Effector CD4-positive, alpha-beta T cell (primary cell): ENCODE results near the gene UBR4.
"Not testable (repeated sequence)": the region's sequence is repeated elsewhere in the genome, so short reads cannot be mapped to it uniquely, and the experiment has no call there.

Experiments used
- DNase-seq: peaks from one replicate; pipeline ENCODE4 v3.0.0-alpha.2; 2020
- total RNA-seq: gene quantifications from one replicate; lab custom pipeline; 2026; lab: John Stamatoyannopoulos, UW

Gene UBR4
- 475 reads per million, percentile 98 among the genes with 10 or more reads in this experiment for total RNA-seq

DNA sequence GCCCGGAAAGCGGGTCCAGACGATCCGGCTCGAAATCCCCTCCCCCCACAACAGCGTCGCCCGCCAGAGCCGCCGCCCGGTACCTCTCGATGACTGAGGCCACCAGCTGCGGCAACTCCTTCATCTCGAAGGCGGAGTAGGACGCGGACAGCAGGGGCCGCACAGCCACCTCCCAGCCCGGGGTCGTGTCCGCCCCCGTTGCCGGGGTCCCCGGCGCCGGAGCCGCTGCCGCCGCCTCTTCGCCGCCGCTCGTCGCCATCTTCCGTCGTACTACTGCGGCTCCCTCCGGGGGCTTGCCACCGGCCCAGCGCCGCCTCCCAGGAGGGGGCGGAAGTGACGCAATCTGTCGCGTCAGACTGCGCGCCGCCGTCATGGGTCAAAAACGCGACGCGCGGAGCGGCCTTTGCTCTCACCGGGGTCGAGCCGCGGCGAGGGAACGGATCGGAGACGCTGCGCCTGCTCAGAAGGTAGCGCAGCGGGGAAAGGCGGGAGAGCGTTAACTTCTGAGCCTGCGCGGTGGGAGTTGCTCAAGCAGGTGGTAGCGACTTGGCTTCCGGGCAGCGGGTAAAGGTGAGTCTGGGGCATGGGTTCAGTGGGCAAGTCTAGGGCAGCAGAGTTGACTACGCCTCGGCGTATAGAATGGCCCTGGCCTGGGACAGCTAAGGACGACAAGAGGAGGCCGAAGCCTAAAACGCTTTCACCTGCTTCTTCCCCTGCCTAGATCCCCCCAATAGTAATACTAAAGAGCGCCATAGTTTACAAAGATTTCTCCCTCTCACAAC, at the start of gene UBR4:
TSS of gene UBR4 (minus strand) at position 277 of the 782 bp plus-strand sequence. CDS start at position 259, 18 bp downstream.
- DNase-seq = peak; percentile 97

- no peak for DNase-seq
Measured at GRCh38 chr1:19258353-19258752, 48.3 kb upstream of the UBR4 start.

GRCh38 chr1:19257178-19257914, 47.3 kb upstream of the UBR4 start:
- no peak for DNase-seq

DNA sequence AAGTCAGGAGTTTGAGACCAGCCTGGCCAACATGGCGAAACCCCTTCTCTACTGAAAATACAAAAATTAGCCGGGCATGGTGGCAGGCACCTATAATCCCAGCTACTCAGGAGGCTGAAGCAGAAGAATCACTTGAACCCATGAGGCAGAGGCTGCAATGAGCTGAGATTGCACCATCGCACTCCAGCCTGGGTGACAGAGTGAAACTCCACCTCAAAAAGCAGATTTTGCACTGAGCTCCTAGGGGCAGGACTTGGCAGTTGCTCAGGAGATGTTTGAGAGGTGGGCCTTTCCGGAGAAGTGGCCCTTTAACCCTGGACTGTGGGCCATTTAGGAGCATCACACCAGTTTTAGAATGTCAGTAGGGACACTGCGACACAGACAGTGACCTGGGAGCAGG, 46.2 kb upstream of the UBR4 start:
- not testable (repeated sequence) for DNase-seq

- no peak for DNase-seq
Measured at GRCh38 chr1:19255288-19255687, 45.2 kb upstream of the UBR4 start.

DNA sequence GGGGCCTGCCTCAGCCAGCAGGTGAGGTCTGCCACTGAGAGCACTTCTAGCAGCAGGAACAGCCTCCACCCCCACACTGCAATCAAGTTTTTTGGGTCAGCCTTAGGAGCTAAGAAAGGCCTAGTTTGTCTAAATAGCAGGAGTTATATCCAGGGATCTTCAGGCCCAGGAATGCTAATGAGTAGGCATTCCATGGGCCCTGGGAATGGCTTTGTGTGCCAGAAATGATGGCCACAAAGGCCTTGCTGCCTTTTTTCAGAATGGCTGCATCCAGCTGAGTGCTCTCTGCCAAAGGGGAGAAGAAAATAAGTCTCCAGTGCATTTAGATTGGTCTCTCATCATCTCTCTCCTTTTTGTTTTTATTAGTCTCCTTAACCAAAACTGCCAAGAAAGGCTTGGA, 44.4 kb upstream of the UBR4 start:
- no peak for DNase-seq

GRCh38 chr1:19251305-19252196, 41.5 kb upstream of the UBR4 start, which contains the start of the genes EMC1 and MRTO4:
EMC1 (minus strand) TSS chr1:19251524; CDS start chr1:19251509, 15 bp downstream.
MRTO4 (plus strand) TSS chr1:19251805; CDS start chr1:19251836, 31 bp downstream.
- DNase-seq = peak; percentile 90

DNA sequence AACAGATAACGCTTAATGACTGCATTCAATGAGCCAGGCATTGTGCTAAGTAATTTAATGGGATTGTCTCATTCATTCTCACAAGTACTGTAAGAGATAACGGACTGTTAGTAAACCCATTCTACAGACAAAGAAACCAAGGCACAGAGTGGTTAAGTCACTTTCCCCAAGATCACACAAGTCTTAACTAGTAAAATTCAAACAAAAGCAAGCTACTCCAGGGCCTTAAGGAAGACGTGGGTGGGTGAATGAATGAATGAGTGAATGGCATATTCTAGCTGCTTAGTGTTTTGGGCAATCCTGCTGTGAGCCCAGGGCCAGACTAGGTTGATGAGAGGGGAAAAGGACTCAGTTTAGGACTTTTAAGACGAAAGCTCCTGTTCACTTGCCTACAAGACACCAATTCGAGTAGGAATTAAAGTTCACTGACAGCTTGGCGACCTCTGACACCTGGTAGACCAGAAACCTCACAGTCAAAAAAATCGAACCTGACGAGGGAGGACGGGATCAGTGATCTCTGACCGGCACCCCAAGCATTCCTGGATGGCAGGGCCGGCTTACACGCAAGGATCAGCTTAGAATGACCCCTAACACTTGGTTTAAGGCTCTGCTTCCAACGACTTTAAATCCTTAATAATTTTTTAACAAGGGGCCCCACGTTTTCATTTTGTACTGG, 40.7 kb upstream of the UBR4 start:
- no peak for DNase-seq

- DNase-seq = peak; percentile 66
Measured at GRCh38 chr1:19240673-19241538, 30.8 kb upstream of the UBR4 start.

GRCh38 chr1:19239876-19240275, 29.8 kb upstream of the UBR4 start:
- DNase-seq = no peak

DNA sequence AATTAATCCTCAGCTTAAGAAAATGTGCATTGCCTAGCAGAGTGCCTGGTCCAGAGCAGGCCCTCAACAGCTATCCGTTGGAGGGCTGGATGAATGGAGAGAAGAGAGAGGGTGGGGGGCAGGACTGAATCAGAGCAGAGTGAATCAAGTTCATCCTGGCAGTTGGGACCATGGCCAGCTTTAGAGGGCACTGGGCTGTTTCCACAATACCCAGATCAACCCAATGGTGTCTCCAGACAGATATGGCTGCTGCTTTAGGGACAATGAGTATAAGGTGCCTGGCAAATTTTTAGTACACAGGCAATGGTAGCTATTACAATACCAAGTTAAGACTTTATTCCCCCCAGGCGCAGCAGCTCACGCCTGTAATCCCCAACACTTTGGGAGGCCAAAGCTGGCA, 24.2 kb upstream of the UBR4 start:
- no peak for DNase-seq

- no peak for DNase-seq
Measured at GRCh38 chr1:19232524-19232846, 22.4 kb upstream of the UBR4 start.

GRCh38 chr1:19231736-19232523, 21.9 kb upstream of the UBR4 start:
- not testable (repeated sequence) for DNase-seq

GRCh38 chr1:19229828-19230325, 19.8 kb upstream of the UBR4 start:
- no peak for DNase-seq

DNA sequence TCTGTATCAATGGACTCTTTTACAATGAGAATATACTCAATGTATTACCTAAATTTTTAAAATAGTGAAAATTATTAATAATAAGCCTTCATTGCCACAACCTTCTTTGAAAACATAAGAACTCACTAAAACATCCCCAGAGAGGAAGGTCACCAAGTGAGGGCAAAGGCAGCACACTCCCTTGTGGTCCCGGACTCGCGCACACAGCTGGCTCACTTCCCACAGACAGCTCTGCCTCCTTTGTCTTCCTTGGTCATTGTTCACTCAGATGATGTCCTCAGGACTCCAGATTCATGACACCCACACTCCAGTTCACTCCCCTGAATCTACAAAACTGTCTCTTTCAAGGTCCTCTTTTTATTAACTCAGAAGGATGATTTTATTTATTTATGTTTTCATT, 19.2 kb upstream of the UBR4 start:
- no peak for DNase-seq

DNA sequence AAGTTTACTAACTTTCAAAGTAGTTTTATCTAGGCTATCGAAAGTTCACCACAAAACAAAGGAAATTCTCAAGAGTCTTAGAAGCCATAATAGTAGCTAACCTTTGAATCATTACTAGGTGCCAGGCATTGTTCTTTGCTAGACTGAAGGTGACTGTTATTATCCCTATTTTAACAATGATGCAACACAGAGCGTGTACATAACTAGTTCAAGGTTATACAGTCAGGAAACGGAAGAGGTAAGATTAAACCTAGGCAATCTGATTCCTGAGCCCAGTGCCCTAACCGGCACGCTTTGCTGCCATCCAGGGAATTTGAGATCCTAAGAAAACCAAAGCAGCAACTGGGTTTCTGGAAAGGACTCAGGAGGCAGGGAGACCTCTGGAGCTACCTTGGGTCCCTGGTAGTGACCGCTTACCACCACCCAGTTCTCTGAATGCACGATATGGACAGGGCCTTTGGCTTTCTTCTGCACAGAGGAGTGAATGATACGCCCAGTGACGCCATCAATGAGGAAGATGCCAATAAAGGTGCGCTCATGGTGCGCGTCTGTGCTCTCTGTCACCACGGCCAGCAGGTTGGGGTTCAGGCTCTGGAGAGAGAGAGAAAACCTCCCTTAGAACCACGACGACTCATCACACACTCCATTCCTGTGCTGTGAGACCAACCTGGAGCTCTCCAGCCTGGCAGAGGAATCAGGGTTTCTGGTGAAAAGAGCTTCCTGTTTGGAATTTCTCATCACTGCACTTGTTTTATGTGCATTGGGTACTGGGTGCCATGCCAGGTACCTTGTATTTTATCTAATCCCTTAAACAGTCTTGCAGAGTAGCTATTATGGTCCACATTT, 13.1 kb upstream of the UBR4 start:
- no peak for DNase-seq

GRCh38 chr1:19222573-19222972, 12.5 kb upstream of the UBR4 start:
- DNase-seq = no peak

- no peak for DNase-seq
Measured at GRCh38 chr1:19220991-19221390, 10.9 kb upstream of the UBR4 start.
